ENCODE measurements around the gene RASAL2.
"Not testable (repeated sequence)": the region's sequence is repeated elsewhere in the genome, so short reads cannot be mapped to it uniquely, and the experiment has no call there.

RASAL2 gene

DNA sequence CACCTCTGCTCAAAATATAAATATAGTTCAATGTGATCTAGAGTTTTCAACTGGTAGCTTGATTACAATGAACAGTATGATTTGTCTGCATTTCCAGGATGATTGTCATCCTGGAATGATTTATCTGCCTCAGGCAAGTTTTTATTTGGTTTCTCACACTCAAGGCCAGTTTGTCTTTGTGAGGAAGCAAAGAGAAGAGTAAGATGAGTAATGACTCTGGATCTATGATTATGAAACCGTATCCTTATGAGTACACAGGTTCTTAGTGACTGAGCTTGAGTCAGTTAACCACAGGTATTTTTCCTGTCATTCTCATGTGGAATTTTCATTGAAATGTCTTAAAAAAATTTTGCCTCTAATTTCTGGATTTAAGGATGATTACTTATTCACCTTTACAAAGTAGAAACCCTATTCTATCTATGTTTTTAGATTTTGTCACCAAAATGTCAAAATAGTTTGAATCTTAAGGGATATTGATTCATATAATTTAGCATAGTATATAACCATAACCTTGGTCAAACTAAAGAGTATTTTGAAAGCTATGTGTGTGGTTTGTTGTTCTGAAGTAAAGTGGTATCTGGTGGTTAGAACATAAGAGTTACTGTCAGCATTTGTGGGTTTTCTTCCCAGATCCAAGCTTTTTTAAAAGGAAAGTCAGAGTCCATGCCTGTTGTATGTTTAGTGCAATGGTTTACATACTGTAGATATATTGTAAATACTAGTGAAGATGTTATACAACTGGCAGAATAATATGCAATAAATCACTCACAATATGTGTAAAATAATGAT lies 145.0 kb downstream of the RASAL2 start:
- no peak for FAIRE-seq
- DNase-seq (ENCODE audit: insufficient read length, low spot score), result no peak
- no peak for TF ChIP-seq POLR2A (IDR thresholded peaks at IDR 0.05; ENCODE audit: low read depth, low read length)
- no peak for TF ChIP-seq SPI1 (IDR thresholded peaks at IDR 0.05; ENCODE audit: low read depth, low read length)
- TF ChIP-seq POU2F2 (IDR thresholded peaks at IDR 0.05; ENCODE audit: low read depth, low read length), result no peak
- TF ChIP-seq POLR2AphosphoS5 (IDR thresholded peaks at IDR 0.05; ENCODE audit: low read depth, low read length), result no peak

GRCh38 chr1:178241057-178241456 lies 147.2 kb downstream of the RASAL2 start:
- no peak for DNase-seq (ENCODE audit: insufficient read length, low spot score)
- no peak for FAIRE-seq
- TF ChIP-seq TAF1 (IDR thresholded peaks at IDR 0.05; ENCODE audit: low read depth, low read length) (no peak), SPI1 (IDR thresholded peaks at IDR 0.05; ENCODE audit: low read depth, low read length) (no peak), POU2F2 (IDR thresholded peaks at IDR 0.05; ENCODE audit: low read depth, low read length) (no peak), POLR2AphosphoS5 (IDR thresholded peaks at IDR 0.05; ENCODE audit: low read depth, low read length) (no peak), POLR2A (IDR thresholded peaks at IDR 0.05; ENCODE audit: low read depth, low read length) (no peak), PAX5 (IDR thresholded peaks at IDR 0.05; ENCODE audit: insufficient read depth, low read length, severe bottlenecking) (no peak)

- no peak for FAIRE-seq
Measured at GRCh38 chr1:178241837-178242236, 147.9 kb downstream of the RASAL2 start.

DNA sequence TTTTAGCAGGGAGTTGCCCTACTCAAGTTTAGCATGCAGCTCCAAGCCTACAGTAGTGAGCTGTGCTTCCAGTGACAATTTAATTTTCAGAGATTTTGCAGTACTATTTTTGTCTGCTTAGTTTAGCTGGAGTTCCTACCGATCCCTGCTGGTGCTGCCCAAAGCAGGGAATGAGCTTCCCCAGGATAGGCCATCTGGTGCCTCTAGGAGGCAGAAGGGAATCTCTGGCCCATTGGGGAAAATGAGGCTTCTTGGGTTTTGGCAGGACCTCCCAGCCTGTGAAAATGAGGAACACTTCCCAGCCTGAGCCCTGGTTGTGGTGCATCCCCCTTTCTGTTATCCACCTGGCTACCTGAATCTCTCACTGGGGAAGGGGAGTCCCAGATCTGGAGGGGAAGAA lies 149.2 kb downstream of the RASAL2 start:
- FAIRE-seq, result no peak
- DNase-seq (ENCODE audit: insufficient read length, low spot score), result no peak
- TF ChIP-seq POU2F2 (IDR thresholded peaks at IDR 0.05; ENCODE audit: low read depth, low read length), result no peak
- TF ChIP-seq POLR2AphosphoS5 (IDR thresholded peaks at IDR 0.05; ENCODE audit: low read depth, low read length), result no peak
- no peak for TF ChIP-seq PAX5 (IDR thresholded peaks at IDR 0.05; ENCODE audit: insufficient read depth, low read length, severe bottlenecking)
- TF ChIP-seq POLR2A (IDR thresholded peaks at IDR 0.05; ENCODE audit: low read depth, low read length), result no peak
- no peak for TF ChIP-seq SPI1 (IDR thresholded peaks at IDR 0.05; ENCODE audit: low read depth, low read length)
- TF ChIP-seq TAF1 (IDR thresholded peaks at IDR 0.05; ENCODE audit: low read depth, low read length), result no peak

More at GRCh38 chr1:178241837-178242236, 147.9 kb downstream of the RASAL2 start:
- no peak for DNase-seq (ENCODE audit: insufficient read length, low spot score)
- no peak for TF ChIP-seq POU2F2 (IDR thresholded peaks at IDR 0.05; ENCODE audit: low read depth, low read length)

GRCh38 chr1:178243890-178244289 lies 150.0 kb downstream of the RASAL2 start:
- FAIRE-seq (no peak), DNase-seq (ENCODE audit: insufficient read length, low spot score) (no peak)
- TF ChIP-seq POLR2AphosphoS5 (IDR thresholded peaks at IDR 0.05; ENCODE audit: low read depth, low read length) (no peak), POU2F2 (IDR thresholded peaks at IDR 0.05; ENCODE audit: low read depth, low read length) (no peak), POLR2A (IDR thresholded peaks at IDR 0.05; ENCODE audit: low read depth, low read length) (no peak), SPI1 (IDR thresholded peaks at IDR 0.05; ENCODE audit: low read depth, low read length) (no peak), PAX5 (IDR thresholded peaks at IDR 0.05; ENCODE audit: insufficient read depth, low read length, severe bottlenecking) (no peak), TAF1 (IDR thresholded peaks at IDR 0.05; ENCODE audit: low read depth, low read length) (no peak)

DNA sequence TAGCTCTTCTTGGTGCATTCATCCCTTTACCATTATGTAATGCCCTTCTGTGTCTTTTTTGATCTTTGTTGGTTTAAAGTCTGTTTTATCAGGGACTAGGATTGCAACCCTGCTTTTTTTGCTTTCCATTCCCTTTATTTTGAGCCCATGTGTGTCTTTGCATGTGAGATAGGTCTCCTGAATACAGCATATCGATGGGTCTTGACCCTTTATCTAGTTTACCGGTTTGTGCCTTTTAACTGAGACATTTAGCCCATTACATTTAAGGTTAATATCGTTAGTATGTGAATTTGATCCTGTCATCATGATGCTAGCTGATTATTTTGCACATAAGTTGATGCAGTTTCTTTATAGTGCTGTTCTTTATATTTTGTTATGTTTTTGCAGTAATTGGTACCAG lies 154.4 kb downstream of the RASAL2 start:
- not testable (repeated sequence) for FAIRE-seq

DNA sequence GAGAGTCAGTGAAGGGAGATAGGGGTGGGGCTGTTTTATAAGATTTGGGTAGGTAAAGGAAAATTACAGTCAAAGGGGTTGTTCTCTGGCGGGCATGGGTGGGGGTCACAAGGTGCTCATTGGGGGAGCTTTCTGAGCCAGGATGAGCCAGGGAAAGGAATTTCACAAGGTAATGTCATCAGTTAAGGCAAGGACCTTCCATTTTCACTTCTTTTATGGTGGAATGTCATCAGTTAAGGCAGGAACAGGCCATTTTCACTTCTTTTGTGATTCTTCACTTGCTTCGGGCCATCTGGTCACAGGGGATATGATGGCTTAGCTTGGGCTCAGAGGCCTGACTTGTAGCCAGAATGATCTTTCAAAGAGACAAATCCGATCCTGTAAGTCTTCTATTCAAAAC lies 159.7 kb downstream of the RASAL2 start:
- FAIRE-seq; DNase-seq (ENCODE audit: insufficient read length, low spot score): not testable (repeated sequence)

More for the DNA sequence above, 154.4 kb downstream of the RASAL2 start:
- DNase-seq (ENCODE audit: insufficient read length, low spot score), result not testable (repeated sequence)

DNA sequence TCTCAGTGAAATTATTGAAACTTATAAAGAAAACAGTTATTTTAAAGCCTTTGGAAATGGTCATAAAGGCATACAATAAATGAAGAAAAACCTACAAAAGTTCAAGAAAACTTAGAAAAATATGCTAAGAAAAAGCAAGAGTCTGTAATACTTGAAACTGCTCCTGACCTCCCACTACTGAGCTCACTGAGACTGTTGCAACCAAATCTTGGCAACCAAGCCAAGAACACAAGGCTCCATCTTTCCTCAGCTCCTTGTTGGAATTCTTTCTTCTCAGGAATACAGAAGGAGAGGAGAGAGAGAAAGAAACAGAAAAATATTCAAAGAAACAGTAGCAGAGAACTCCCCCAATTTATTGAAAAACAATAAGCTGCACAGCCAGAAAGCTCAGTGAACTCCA lies 160.5 kb downstream of the RASAL2 start:
- TF ChIP-seq SPI1 (IDR thresholded peaks at IDR 0.05; ENCODE audit: low read depth, low read length) (no peak), POLR2AphosphoS5 (IDR thresholded peaks at IDR 0.05; ENCODE audit: low read depth, low read length) (no peak), POLR2A (IDR thresholded peaks at IDR 0.05; ENCODE audit: low read depth, low read length) (no peak), PAX5 (IDR thresholded peaks at IDR 0.05; ENCODE audit: insufficient read depth, low read length, severe bottlenecking) (no peak), POU2F2 (IDR thresholded peaks at IDR 0.05; ENCODE audit: low read depth, low read length) (no peak), TAF1 (IDR thresholded peaks at IDR 0.05; ENCODE audit: low read depth, low read length) (no peak)
- no peak for FAIRE-seq
- no peak for DNase-seq (ENCODE audit: insufficient read length, low spot score)

DNA sequence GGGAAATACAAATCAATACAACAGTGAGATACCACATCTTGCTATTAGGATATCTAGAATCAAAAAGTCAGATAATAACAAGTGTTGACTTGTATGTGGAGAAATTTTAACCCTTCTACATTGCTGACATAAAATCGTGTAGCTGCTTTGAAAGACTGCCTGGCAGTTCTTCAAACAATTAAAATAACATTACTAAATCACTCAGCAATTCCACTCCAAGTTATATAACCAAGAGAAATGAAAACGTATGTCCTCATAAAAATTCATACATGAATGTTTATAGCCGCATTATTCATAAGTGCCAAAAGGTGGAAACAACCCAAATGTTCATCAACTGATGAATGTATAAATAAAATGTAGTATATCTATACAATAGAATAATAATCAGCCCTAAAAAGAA lies 164.6 kb downstream of the RASAL2 start:
- FAIRE-seq, result no peak
- no peak for DNase-seq (ENCODE audit: insufficient read length, low spot score)
- no peak for TF ChIP-seq PAX5 (IDR thresholded peaks at IDR 0.05; ENCODE audit: insufficient read depth, low read length, severe bottlenecking)
- no peak for TF ChIP-seq SPI1 (IDR thresholded peaks at IDR 0.05; ENCODE audit: low read depth, low read length)
- TF ChIP-seq POU2F2 (IDR thresholded peaks at IDR 0.05; ENCODE audit: low read depth, low read length), result no peak
- no peak for TF ChIP-seq TAF1 (IDR thresholded peaks at IDR 0.05; ENCODE audit: low read depth, low read length)
- TF ChIP-seq POLR2A (IDR thresholded peaks at IDR 0.05; ENCODE audit: low read depth, low read length), result no peak
- no peak for TF ChIP-seq POLR2AphosphoS5 (IDR thresholded peaks at IDR 0.05; ENCODE audit: low read depth, low read length)

DNA sequence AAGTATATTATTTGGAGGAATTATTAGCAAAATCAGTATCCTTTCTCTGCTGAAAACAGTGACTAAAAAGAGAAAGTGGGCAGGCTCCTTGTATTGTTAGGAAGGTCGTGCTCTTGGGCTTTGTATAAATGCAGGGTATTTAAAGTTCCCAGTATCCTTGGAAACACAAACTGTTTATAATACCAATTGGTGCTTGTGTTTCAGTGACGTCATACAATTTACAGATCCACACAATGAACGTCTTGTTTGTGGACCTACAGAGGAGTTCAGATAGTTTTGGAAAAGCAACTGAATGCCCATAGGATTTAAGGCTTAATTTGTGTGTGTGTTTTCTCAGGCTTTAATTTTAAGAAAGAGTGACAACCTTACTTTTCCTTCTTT lies 168.2 kb downstream of the RASAL2 start:
- no peak for FAIRE-seq

More for the DNA sequence above, 168.2 kb downstream of the RASAL2 start:
- no peak for DNase-seq (ENCODE audit: insufficient read length, low spot score)
- TF ChIP-seq TAF1 (IDR thresholded peaks at IDR 0.05; ENCODE audit: low read depth, low read length) (no peak), POU2F2 (IDR thresholded peaks at IDR 0.05; ENCODE audit: low read depth, low read length) (no peak), PAX5 (IDR thresholded peaks at IDR 0.05; ENCODE audit: insufficient read depth, low read length, severe bottlenecking) (no peak), SPI1 (IDR thresholded peaks at IDR 0.05; ENCODE audit: low read depth, low read length) (no peak), POLR2A (IDR thresholded peaks at IDR 0.05; ENCODE audit: low read depth, low read length) (no peak), POLR2AphosphoS5 (IDR thresholded peaks at IDR 0.05; ENCODE audit: low read depth, low read length) (no peak)

Data from GM12891 (cell line).